HG03521 (cell line): ENCODE data around the gene EPG5.
"Not testable (repeated sequence)": the region's sequence is repeated elsewhere in the genome, so short reads cannot be mapped to it uniquely, and the experiment has no call there.

ENCODE experiments used
- ATAC-seq: cut with Tn5 transposase; IDR thresholded peaks from one replicate; pipeline ENCODE4 v1.9.1; 2021; ENCODE audit warnings: mild to moderate bottlenecking, moderate library complexity; ENCODE audit not compliant: unreplicated experiment

Gene EPG5

DNA sequence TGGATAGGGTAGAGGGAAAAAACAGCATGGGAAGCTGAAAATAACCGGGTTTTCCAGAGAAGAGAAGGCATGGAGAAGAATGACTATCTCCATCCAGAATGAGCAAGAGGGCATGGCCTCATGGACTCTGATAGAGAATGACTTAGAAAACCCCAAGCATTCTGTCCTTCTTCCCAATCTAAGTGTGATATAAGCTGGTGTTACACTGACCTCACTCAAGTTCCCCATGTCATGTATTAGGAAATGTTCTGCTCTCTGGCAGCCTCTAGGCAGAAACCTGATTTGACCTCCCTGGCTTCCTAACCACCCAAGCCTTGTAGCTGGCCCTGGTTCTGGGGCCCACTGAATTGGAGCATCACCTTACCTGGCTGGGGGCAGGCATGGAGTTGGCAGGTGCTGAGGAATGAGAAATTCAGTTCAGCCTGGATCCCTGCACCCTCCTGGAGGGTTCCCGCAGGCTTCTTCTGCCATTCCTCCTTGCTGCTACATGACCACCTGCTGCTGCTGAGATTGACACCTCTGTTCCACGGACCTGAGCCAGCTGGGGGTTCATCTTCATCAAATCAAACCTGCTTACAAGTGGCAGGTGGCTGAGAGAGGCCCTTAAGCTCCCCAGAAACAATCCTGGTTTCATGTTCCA is 146.9 kb downstream of the EPG5 start:
- ATAC-seq: no peak

DNA sequence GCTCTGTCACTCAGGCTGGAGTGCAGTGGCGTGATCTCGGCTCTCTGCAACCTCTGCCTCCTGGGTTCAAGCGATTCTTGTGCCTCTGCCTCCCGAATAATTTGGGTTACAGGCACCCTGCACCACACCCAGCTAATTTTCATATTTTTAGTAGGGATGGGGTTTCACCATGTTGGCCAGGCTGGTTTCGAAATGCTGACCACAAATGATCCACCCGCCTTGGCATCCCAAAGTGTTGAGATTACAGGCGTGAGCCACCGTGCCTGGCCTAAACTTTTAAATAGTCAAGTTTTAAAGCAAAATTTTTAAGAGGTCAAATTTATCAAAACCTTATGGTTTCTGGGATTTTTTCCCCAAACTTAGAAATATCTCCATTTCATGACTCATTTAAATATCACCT is 148.4 kb downstream of the EPG5 start:
- not testable (repeated sequence) for ATAC-seq

DNA sequence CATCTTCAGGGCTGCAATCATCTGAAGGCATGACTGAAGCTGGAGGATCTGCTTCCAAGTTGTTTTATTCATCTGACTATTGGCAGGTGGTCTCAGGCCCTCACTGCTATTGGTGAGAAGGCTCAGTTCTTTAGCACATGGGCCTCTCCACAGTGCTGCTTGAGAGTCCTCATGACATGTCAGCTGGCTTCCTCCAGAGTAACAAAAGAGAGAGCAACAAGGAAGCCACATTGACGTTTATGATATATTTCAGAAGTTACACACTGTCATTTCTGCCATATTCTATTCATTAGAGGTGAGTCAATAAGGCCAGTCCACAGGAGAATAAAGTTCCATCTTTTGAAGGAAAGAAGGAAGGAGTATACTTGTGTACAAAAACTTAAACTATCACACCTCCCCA is 149.6 kb downstream of the EPG5 start:
- no peak for ATAC-seq

DNA sequence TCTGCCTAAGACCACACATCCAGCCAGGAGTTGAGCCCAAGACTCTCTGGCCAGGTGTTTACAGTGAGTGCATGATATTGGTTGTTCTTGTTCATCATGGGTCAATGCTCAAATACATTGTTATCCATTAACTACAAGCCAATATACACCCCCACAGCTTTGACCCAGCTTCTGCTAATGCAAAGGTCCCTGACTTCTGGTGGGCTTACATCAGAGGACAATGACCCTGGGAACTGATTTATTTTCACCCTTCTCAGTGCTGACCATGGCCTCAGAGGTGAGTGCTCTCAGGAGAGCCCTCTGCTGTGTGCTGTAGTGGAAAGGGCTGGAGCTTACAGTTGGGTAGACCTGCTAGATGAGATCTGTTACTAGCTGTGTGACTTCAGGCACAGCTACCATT is 152.4 kb downstream of the EPG5 start:
- ATAC-seq: not testable (repeated sequence)

DNA sequence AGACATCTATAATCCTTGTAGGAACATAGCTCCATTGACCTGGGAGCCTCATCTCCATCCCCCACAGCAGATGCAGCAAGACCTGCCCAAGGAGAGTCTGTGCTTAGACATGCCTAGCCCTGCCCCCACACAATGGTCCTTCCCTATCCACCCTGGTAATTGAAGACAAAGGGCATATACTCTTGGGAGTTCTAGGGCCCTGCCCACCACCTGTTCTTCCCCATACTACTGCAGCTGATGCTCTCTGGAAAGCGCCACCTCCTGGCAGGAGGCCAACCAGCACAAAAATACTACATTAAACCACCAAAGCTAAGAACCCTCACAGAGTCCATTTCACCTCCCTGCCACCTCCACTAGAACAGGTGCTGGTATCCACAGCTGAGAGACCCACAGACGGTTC is 160.0 kb downstream of the EPG5 start:
- ATAC-seq: not testable (repeated sequence)

DNA sequence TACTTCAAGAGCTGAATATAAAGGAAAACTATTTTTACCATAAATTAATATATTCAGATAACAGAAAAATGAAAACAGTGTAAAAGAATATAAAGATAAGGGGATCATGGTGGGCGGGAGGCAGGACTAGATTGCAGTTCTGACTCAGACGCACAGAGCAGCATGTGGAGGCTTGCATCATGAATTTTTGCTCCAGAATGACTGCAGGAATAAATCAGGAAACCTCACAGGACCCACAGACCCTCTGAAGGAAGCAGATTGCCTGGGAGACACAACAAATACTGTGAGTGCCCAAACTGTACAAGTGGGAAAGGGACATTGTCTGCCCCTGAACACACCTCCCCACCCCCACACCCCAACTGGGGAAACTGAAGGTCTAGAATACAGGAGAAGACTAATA is 160.9 kb downstream of the EPG5 start:
- no peak for ATAC-seq

DNA sequence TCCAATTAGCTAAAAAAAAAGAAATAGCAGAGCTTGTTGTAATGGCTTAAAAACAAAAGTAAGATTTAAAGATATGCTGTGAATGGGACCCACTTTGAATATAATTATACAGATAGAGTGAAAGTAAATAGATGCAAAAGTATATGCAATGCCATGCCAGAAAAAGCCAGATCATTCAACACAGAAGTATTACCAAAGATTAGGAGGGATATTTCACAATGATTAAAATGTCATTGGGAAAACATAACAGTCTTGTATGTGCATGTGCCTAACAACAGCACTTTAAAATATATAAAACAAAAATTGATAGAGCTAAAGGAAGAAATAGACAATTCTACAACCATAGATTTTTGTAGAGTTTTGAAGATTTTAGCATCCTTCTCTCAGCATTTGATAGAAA is 161.6 kb downstream of the EPG5 start:
- no peak for ATAC-seq

DNA sequence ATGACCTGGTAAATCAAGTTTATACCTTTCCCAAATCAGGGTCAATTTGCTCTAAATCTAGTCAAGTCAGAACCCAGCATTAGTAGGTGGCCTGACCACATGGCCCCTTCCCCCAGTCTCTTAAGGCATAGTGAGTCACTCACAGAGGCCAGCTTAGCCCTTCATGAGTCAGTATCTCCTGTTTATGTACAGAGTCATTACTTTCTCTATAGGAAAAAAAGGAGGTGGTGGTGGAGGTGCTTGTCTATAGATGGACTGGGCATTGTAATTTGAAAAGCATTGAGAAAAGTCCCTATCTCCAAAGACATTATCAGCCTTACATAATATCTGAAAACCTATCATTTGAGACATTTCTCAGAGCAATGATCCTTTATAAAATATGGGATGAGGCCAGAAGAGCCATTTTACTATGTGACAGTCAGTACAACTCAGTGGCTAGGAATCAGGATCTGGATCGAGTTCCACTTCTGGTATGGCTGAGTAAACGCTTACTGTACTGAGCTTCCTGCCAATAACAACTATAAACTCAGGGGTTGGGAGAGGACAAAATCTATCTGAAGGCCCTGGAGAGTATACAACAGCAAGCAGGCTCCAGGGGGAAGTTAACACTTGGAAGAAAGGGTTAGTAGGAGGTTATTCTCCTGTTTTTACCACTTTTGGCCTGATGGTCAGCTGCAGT is 164.2 kb downstream of the EPG5 start:
- ATAC-seq: no peak

DNA sequence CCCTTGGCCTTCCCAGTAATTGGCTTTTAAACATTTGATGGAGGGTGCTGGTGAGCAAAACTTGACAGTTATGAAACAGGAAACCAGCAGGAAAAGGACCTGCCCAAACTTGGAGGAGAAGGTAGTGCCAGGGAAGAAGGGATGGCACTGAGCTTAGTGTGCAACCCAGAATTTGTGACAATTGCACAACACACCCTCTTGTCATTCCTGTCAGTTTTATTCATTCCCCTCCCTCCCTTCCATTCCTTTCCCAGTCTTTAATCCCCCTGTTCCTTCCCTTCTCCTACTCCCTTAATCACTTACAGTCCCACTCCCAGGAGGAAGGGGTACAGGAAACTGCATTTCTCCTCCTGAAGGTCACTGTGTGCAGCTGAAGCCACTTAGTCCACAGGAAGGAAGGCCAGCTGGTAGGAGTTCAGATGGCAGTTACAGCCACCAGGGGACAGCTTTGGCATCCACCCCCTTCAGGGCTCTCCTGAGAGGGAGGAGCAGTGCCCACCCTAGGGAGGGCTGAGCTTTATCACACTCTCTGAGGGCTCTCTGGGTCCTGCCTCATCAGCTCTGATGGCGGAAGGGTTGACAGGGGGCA is 165.6 kb downstream of the EPG5 start:
- no peak for ATAC-seq
